Natural killer cell treated with Interleukin-12 subunit alpha and Interleukin-12 subunit beta and Interleukin-15 and Interleukin-18, amount 100 ng/mL, for 72 hours (primary cell): ENCODE measurements around the gene THNSL1. TPM values are rescaled to one million over a fixed set of nuclear protein-coding genes. Genes with fewer than 3 reads are reported as not detected.
"Not testable (repeated sequence)": the region's sequence is repeated elsewhere in the genome, so short reads cannot be mapped to it uniquely, and the experiment has no call there.

Source experiments
- ATAC-seq, 2 donors: fragments of 150-1000 bp; cut with Tn5 transposase in 1 of 2; sonication (Bioruptor Pico), chemical (Tn5 transposase) in 1 of 2; 2 replicates each; pipeline ENCODE4 v1.10.0; 2021
- DNase-seq: peaks from one replicate; pipeline ENCODE4 v3.0.0; 2022; ENCODE audit warnings: low spot score
- H3K27ac Mint-ChIP-seq, 2 donors: 1 replicate in 1 of 2; 2 replicates in 1 of 2; pipeline ENCODE4 v1.8.0; 2022; ENCODE audit warnings: mixed read lengths in 2 of 2, mild to moderate bottlenecking in 1 of 2, moderate library complexity in 1 of 2
- H3K27me3 Mint-ChIP-seq, 2 donors: 1 replicate in 1 of 2; 2 replicates in 1 of 2; pipeline ENCODE4 v1.8.0; 2022; ENCODE audit warnings: mixed read lengths in 2 of 2
- H3K36me3 Mint-ChIP-seq: one replicate; pipeline ENCODE4 v1.8.0; 2022; ENCODE audit warnings: mixed read lengths
- H3K4me1 Mint-ChIP-seq, 2 donors: 1 replicate in 1 of 2; 2 replicates in 1 of 2; pipeline ENCODE4 v1.8.0; 2022; ENCODE audit warnings: low read depth in 2 of 2, mixed read lengths in 2 of 2, mild to moderate bottlenecking in 1 of 2
- H3K4me3 Mint-ChIP-seq: one replicate; pipeline ENCODE4 v1.8.0; 2022; ENCODE audit warnings: mixed read lengths
- H3K9me3 Mint-ChIP-seq: 2 replicates; pipeline ENCODE4 v1.8.0; 2022; ENCODE audit warnings: mixed read lengths
- total RNA-seq, 2 donors: library from RNA; stranded (reverse); gene quantifications; one replicate each; pipeline ENCODE4 v1.2.3, GENCODE V29; 2022

The THNSL1 gene, protein sequence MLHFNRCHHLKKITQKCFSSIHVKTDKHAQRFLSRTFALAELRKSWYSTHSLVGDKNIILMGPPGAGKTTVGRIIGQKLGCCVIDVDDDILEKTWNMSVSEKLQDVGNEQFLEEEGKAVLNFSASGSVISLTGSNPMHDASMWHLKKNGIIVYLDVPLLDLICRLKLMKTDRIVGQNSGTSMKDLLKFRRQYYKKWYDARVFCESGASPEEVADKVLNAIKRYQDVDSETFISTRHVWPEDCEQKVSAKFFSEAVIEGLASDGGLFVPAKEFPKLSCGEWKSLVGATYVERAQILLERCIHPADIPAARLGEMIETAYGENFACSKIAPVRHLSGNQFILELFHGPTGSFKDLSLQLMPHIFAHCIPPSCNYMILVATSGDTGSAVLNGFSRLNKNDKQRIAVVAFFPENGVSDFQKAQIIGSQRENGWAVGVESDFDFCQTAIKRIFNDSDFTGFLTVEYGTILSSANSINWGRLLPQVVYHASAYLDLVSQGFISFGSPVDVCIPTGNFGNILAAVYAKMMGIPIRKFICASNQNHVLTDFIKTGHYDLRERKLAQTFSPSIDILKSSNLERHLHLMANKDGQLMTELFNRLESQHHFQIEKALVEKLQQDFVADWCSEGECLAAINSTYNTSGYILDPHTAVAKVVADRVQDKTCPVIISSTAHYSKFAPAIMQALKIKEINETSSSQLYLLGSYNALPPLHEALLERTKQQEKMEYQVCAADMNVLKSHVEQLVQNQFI
- 1 to 10 TPM; 1.6 to 2.8 TPM for total RNA-seq

DNA sequence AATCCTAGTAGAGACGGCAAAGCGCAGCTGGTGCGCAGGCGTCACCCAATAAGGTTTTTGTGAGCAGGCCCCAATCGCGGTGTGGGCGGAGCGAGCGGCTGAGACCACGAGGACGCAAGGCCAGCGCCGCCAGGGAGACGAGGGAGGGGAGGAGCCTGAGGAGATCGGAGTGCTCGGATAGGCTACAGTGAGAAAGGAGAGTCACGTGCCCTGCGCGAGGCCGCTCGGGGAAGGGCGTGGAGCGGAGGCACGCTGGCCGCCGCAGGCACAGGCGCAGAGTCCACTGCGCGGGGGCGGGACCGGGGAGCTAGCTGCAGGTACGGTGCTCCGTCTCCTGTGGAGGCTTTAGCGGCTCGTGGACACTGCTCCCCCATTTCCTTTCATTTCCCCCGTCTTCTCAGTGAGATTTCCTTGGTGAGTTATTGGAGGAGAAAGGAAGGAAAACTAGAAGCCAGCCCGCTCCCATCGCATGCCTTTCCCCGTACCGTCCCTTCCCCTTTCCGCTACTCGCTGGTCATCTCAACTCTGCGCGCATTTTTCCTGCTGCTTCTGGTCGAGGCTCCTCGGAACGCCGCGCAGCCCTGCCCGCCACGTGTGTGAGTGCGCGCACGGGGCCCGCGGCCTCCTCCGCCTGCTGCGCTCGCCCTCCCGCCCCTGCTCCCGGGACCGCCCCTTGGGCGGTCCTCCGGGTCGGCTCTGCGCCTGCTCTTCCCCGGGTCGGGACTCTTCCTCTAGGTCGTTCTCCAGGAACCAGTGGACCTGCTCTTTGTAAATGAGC, at the start of gene THNSL1:
Gene THNSL1 (plus strand): TSS at position 237 of the 778 bp plus-strand sequence. CDS start 6,612 bp downstream, outside the sequence.
- Mint-ChIP-seq H3K27me3 (no peaks in the 10 kb centered on the region), H3K4me1 (peaks cover 11 to 18% of the 10 kb centered on the region in 2 donors), H3K9me3 (no peaks in the 10 kb centered on the region), H3K36me3 (no peaks in the 10 kb centered on the region), H3K4me3 (peak within 1 kb of the TSS; percentile 89), H3K27ac (peak within 1 kb of the TSS; percentile 79 to 90)
- DNase-seq (peak; percentile 100), ATAC-seq (peak; percentile 99)

DNA sequence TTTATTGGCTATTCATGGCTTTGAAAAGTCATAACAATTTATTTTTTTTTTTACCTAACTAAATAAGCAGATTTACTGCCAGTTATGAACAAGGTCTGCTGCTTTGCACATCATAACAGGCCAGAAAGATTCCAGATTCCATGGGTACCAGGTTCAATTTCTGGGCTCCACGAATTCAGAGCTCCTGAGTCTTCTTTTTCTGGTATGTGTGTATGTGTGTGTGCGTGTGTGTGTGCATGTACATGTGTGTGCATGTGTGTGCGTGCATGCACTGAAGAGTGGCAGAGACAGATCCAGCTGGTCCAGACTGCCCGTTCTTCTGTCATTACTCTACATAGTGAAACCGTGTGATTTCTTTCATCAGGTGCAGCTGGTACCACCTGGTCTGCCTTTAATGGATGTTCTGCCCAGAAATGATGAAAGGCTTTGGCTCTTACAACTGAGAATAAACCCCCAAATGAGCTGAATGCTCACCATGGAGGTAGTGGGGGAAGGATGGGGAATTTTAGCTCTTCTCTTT, 49.4 kb upstream of the THNSL1 start:
- DNase-seq (no peak), ATAC-seq (no peak)
- Mint-ChIP-seq H3K4me1 (no peaks in the 10 kb centered on the region), H3K9me3 (no peaks in the 10 kb centered on the region), H3K36me3 (no peaks in the 10 kb centered on the region), H3K27ac (no peak overlapping the region), H3K27me3 (no peaks in the 10 kb centered on the region), H3K4me3 (no peak overlapping the region)

DNA sequence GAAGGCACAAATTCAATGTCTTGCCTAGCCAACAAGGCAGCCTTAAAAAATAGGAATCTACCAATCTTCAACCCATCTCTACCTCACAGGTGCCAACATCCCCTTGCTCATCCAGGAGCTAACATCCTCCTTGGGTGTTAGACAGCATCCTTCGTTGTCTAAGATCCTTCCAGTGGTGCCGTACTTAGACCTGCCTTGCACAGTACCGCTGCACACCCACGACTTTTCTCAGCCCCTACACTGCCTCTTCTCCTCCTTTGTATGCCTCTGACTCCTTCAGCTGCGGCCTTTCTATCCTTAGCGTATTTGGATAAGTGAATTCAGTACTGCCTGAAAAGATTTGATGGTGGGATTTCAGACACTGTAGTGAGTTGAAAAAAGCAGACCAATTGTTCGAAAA, 48.1 kb upstream of the THNSL1 start:
- H3K36me3 Mint-ChIP-seq: no peaks in the 10 kb centered on the region
- H3K4me1 Mint-ChIP-seq: no peaks in the 10 kb centered on the region
- H3K27ac Mint-ChIP-seq: no peak overlapping the region
- no peaks in the 10 kb centered on the region for H3K9me3 Mint-ChIP-seq
- DNase-seq (no peak), ATAC-seq (no peak)
- H3K4me3 Mint-ChIP-seq: no peak overlapping the region
- no peaks in the 10 kb centered on the region for H3K27me3 Mint-ChIP-seq

DNA sequence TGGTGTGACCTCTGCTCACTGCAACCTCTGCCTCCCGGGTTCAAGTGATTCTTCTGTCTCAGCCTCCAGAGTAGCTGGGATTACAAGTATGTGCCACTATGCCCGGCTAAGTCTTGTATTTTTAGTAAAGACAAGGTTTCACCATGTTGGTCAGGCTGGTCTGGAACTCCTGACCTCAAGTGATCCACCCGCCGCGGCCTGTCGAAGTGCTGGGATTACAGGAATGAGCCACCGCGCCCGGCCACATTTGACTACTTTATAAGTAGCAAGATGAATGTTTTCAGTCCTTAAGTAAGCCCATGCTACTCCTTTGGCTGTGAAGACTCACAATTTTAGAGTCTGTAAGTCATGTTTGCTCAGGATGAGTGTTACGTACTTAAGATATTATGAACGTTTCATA, 47.5 kb upstream of the THNSL1 start:
- not testable (repeated sequence) for H3K4me3 Mint-ChIP-seq, H3K27me3 Mint-ChIP-seq, H3K27ac Mint-ChIP-seq

DNA sequence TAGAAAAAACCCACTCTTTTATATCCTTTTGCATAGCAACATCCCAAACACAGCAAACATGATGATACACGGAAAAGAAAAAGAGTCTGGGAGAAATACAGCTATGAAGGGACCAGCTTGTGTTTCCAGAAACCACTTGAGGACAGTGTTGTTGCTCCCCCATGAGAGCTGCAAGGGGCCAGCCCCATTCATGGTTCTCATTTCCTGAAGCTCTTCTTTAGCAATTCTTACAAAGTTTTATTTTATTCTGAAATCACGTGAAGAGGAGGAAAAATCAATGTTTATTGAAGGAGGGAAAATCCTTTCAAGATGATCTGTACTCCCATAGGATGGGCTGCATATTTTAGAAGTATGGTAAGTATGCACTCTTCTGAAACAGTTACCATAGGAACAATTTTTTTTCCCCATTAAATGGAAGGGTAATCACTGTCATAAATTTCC, 46.6 kb upstream of the THNSL1 start:
- Mint-ChIP-seq H3K36me3 (no peaks in the 10 kb centered on the region), H3K9me3 (no peaks in the 10 kb centered on the region), H3K4me1 (no peaks in the 10 kb centered on the region), H3K27ac (no peak overlapping the region), H3K4me3 (no peak overlapping the region), H3K27me3 (no peaks in the 10 kb centered on the region)
- DNase-seq (no peak), ATAC-seq (no peak)

More for the DNA sequence above, 47.5 kb upstream of the THNSL1 start:
- not testable (repeated sequence) for ATAC-seq, H3K36me3 Mint-ChIP-seq, DNase-seq, H3K4me1 Mint-ChIP-seq, H3K9me3 Mint-ChIP-seq

DNA sequence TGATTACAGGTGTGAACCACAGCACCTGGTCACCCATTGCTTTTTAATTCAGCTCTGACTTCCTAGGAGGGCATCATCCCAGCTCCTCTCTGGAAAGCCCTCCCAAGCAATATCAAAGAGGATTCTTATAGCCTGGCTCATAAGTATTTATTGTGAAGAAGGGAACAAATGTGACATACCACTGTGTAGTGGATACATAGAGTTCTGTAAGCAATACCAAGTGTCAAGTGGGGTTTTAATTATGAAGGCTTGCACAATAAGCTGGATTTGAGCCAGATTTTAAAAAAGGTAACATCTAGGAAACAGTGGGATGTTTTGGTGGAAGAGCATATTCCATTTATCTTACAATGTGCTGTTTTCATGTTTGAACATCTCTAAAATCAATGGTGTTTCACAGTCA, 45.0 kb upstream of the THNSL1 start:
- Mint-ChIP-seq H3K27ac (no peak overlapping the region), H3K4me3 (no peak overlapping the region), H3K4me1 (no peaks in the 10 kb centered on the region), H3K9me3 (no peaks in the 10 kb centered on the region), H3K36me3 (no peaks in the 10 kb centered on the region), H3K27me3 (no peaks in the 10 kb centered on the region)
- DNase-seq (no peak), ATAC-seq (no peak)

DNA sequence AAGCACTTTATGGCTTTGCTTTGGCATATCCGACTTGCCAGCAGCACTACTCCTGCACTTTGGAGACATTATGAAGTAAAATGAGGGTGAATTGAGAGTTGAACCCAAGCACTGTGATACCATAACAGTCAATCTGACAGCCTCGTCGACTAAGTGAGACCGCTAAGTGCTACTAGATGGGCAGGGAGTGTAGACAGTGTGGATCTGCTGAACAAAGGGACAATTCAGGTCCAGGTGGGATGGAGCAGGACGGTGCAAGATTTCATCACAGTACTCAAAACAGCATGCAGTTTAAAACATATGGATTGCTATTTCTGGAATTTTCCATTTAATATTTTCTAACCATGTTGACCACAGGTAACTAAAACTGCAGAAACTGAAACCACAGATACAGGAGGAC, 43.2 kb upstream of the THNSL1 start:
- Mint-ChIP-seq H3K27me3 (no peaks in the 10 kb centered on the region), H3K36me3 (no peaks in the 10 kb centered on the region), H3K4me1 (no peaks in the 10 kb centered on the region), H3K27ac (no peak overlapping the region), H3K4me3 (no peak overlapping the region), H3K9me3 (no peaks in the 10 kb centered on the region)
- DNase-seq (no peak), ATAC-seq (no peak)

DNA sequence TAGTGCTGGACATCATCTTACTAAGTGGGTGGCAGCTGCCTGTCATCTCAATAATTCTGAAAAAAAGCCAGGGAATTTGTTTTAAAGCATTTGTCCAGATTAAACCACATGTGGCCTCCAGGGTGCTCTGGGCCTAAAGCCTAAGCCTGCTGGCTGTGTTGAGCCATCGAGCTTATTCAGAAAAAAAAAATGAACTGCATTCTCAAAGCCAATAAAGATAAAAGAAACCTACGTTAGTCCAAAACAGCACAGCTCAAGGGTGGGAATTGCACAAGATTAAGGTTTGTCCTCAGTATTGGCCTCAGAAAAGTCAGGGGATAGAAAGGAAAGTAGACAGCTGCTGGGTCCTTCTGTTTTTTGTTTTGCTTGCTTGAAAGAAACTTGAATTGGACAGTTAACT, 41.4 kb upstream of the THNSL1 start:
- Mint-ChIP-seq H3K9me3 (no peaks in the 10 kb centered on the region), H3K4me3 (no peak overlapping the region), H3K4me1 (no peaks in the 10 kb centered on the region), H3K36me3 (no peaks in the 10 kb centered on the region), H3K27me3 (no peaks in the 10 kb centered on the region), H3K27ac (no peak overlapping the region)
- no peak for ATAC-seq
- DNase-seq: no peak

DNA sequence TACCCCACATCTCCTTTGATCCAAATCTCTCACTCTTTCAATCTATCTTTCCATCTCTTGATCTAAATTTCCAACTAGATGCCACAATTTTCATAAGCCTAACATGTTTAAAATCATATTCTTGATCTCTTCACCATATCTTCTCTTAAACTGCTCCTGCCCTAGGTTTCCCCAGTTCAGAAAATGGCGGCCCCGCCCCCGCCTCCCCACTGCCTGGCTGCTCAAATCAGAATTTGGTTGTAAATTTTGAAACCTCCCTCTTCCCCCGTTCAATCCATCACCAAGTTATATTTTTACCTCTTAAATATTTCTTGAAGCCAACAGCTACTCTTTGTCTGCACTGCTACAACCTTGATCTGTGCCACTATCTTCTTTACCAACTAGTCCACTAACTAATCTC, 36.7 kb upstream of the THNSL1 start:
- H3K9me3 Mint-ChIP-seq: no peaks in the 10 kb centered on the region
- no peaks in the 10 kb centered on the region for H3K4me1 Mint-ChIP-seq
- no peak for ATAC-seq
- H3K4me3 Mint-ChIP-seq: no peak overlapping the region
- H3K27ac Mint-ChIP-seq: no peak overlapping the region
- H3K27me3 Mint-ChIP-seq: no peaks in the 10 kb centered on the region
- no peak for DNase-seq
- H3K36me3 Mint-ChIP-seq: no peaks in the 10 kb centered on the region

DNA sequence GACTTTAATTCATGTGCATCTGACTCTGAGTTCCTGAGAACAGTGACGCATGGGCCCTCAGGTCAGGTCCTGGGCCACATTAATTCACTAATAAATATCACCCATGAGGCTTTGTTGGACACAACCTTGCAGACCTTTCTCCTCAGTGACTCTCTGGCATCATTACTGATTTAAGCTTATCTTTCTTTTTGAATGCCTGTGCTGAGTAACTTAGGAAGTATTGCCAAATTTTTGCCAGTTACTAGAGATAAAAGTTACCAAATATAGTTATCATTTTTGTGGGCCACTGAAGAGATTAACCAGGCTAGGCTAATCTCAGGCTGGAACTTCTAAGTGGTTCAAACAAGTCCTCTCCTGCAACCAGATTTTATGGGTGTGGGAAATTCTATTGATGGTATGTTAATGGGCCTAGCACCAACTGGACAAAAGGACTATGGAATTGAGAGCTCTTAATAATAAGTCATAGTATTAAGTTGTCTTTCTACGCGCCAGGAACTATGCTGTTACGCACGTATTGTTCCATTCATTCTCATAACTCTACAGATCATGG, 35.2 kb upstream of the THNSL1 start:
- DNase-seq: no peak
- Mint-ChIP-seq H3K36me3 (no peaks in the 10 kb centered on the region), H3K27me3 (no peaks in the 10 kb centered on the region), H3K27ac (no peak overlapping the region), H3K9me3 (no peaks in the 10 kb centered on the region), H3K4me1 (no peaks in the 10 kb centered on the region), H3K4me3 (no peak overlapping the region)
- ATAC-seq: no peak

DNA sequence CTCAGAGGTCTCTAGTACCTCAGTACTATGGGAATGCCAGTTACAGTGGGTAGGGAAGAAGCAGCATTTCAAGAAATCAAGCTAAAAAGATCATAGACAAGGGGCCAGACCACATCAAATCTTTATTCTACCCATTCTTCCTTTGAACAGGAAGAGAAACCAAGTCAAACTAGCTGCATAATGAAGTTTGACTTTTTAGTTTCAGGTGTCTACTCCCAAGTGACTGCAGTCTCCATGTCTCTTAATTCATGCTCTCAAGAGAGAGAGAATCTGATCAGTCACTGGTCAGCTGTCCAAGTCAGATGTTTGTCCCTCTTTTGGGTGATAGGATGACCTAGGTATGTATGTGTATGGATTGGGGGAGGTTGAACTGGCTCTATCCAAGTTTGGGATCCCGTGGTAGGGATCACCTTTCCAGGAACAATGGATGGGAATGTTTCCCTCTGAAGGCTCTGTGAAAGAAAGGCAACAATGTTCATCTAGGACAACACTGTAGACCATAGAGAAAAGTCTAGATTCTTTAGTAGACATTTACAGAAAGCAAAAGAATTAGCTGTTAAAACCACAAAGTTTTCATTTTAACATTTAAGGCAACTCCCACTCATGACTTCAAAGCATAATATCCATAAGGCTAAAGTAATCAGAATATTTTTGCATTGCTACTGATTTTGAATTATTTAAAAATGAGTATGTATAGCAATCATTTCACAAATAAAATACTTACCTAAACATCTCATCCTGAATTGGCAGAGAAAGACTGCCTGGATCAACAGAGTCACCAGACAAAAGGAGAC, 33.9 kb upstream of the THNSL1 start:
- Mint-ChIP-seq H3K27ac (no peak overlapping the region), H3K27me3 (no peaks in the 10 kb centered on the region), H3K4me1 (no peaks in the 10 kb centered on the region), H3K36me3 (no peaks in the 10 kb centered on the region), H3K4me3 (no peak overlapping the region), H3K9me3 (no peaks in the 10 kb centered on the region)
- DNase-seq (no peak), ATAC-seq (no peak)

DNA sequence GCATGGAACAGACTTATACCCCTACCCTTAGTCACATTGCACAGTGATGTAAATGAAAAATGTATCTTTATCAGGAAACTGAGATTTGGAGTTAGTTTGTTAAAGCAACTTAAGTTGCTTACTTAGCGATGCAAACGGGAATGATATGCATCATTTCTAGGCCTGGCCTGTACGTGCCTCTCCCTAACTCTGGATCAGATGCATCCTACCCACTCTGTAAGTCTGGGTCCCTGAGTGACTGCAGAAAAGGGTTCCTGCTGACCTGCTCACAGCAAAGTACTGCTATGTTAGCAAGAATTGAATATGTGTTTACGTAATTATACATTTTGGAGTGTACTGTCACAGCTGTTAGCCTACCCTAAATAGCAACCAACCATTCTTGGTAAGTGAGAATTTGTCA, 33.3 kb upstream of the THNSL1 start:
- ATAC-seq: no peak
- no peaks in the 10 kb centered on the region for H3K36me3 Mint-ChIP-seq
- H3K27me3 Mint-ChIP-seq: no peaks in the 10 kb centered on the region
- H3K4me3 Mint-ChIP-seq: no peak overlapping the region
- no peak for DNase-seq
- no peak overlapping the region for H3K27ac Mint-ChIP-seq
- no peaks in the 10 kb centered on the region for H3K4me1 Mint-ChIP-seq
- no peaks in the 10 kb centered on the region for H3K9me3 Mint-ChIP-seq

DNA sequence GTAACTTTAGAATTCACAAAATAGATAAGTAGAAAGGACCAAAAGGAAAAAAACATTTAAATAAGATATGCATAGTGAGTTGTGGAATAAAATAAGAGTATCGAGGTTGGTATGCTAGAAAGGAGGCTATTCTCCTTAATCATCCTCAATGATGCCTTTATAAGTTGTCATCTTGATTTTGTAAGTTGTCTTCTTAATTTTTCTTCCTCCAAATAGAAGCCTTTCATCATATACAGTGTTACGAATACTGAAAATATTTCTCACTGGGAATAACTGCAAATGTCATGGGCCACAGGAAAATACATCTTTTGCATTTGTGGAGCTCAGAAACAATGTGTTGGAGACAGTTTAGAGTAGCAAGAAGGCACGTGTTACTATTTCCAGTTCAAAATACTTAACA, 32.5 kb upstream of the THNSL1 start:
- Mint-ChIP-seq H3K4me3 (no peak overlapping the region), H3K27me3 (no peaks in the 10 kb centered on the region), H3K9me3 (no peaks in the 10 kb centered on the region), H3K36me3 (no peaks in the 10 kb centered on the region), H3K27ac (no peak overlapping the region), H3K4me1 (no peaks in the 10 kb centered on the region)
- DNase-seq (no peak), ATAC-seq (no peak)
